ENCODE results near the gene UTP25. TPM values are rescaled to one million over a fixed set of nuclear protein-coding genes. Genes with fewer than 3 reads are reported as not detected.
"Not testable (repeated sequence)": the region's sequence is repeated elsewhere in the genome, so short reads cannot be mapped to it uniquely, and the experiment has no call there.

Gene UTP25
- total RNA-seq, 2 experiments from 2014 or later: 6.3 to 6.5 TPM

DNA sequence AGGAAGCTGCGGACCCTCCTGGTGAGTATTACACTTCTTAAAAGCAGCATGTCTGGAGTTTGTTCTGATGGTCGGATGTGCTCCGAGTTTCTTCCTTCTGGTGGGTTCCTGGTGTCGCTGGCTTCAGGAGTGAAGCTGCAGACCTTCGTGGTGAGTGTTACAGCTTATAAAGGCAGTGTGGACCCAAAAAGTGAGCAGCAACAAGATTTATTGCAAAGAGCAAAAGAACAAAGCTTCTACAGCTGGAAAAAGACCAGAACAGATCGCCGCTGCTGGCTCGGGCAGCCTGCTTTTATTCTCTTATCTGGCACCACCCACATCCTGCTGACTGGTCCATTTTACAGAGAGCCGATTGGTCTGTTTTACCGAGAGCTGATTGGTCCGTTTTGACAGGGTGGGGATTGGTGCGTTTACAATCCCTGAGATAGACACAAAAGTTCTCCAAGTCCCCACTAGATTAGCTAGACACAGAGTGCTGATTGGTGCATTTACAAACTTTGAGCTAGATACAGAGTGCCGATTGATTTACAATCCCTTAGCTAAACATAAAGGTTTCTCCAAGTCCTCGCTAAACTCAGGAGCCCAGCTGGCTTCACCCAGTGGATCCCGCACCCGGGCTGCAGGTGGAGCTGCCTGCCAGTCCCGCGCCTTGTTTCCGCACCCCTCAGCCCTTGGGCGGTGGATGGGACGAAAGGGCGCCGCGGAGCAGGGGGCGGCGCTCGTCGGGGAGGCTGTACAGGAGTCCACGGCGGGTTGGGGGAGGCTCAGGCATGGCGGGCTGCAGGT is 60.7 kb downstream of the UTP25 start:
- POLR2A ChIA-PET; H3K36me3 Mint-ChIP-seq (ENCODE audit: low read depth); H3K27ac Mint-ChIP-seq; H3K4me3 Mint-ChIP-seq; CTCF ChIA-PET; H3K4me1 Mint-ChIP-seq (ENCODE audit: low read depth); ATAC-seq; H3K9me3 Mint-ChIP-seq (ENCODE audit: insufficient read depth); DNase-seq: not testable (repeated sequence)
- H3K27me3 Mint-ChIP-seq (ENCODE audit: low read depth): peaks cover 11% of the 10 kb centered on the region

DNA sequence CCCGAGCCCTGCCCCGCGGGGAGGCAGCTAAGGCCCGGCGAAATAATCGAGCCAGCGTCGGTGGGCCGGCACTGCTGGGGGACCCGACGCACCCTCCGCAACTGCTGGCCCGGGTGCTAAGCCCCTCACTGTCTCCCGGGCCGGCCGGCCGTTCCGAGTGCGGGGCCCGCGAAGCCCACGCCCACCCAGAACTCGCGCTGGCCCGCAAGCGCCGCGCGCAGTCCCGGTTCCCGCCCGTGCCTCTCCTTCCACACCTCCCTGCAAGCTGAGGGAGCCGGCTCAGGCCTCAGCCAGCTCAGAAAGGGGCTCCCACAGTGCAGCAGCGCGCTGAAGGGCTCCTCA is 61.3 kb downstream of the UTP25 start:
- H3K4me1 Mint-ChIP-seq (ENCODE audit: low read depth): no peaks in the 10 kb centered on the region
- CTCF ChIA-PET: no interaction called here
- no peaks in the 10 kb centered on the region for H3K36me3 Mint-ChIP-seq (ENCODE audit: low read depth)
- DNase-seq (no peak), ATAC-seq (no peak)
- H3K27me3 Mint-ChIP-seq (ENCODE audit: low read depth): peaks cover 8% of the 10 kb centered on the region
- no peak overlapping the region for H3K4me3 Mint-ChIP-seq
- no peaks in the 10 kb centered on the region for H3K9me3 Mint-ChIP-seq (ENCODE audit: insufficient read depth)
- POLR2A ChIA-PET: no interaction called here
- H3K27ac Mint-ChIP-seq: no peak overlapping the region

DNA sequence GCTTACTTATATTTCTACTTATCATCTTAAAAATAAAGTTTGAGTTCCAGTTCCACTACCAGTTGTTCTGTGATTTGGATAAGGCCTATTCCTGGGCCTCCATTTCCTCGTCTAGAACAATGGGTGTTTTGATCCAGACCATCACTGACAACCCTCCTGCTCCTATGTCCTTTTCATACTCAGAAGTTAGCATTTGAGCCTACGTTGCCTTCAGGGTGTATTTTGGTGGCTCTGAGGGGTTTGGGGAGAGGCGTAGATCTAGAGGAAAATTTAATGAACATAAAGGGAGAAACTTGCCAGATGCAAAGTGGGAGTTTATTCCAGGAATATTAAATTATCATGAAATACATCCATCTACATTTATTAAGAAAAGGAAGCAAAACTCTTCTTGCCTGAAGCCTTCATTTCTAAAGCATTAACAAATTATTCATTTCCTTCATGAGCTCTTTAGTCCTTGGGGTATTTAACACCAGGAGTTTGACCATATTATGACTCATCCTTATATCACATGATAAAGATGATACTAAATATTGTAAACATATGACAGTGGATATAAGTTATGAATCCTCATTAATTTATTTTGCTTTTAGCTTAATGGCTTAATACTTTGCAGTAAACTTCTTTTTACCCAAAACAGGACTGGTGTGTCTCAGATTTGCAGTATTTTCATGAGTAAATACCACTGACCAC is 63.0 kb downstream of the UTP25 start:
- CTCF ChIA-PET: no interaction called here

DNA sequence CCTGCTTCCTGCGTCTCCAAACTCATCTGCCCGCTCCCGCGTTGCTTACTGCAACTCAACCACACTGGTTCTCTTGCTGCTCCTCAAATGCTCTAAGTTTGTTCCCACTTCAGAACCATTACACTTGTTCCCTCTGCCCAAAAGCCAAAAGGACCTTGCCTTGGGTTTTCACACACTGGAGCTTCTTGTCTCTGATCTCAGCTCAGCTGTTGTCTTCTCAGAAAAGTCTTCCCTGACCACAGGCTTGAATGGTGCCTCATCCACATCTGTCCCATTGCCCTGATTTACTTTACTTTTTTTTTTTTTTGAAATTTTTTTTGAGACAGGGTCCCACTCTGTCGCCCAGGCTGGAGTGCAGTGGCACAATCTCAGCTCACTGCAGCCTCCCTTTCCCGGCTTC is 66.0 kb downstream of the UTP25 start:
- H3K4me1 Mint-ChIP-seq (ENCODE audit: low read depth): no peaks in the 10 kb centered on the region
- H3K9me3 Mint-ChIP-seq (ENCODE audit: insufficient read depth): no peaks in the 10 kb centered on the region
- no peaks in the 10 kb centered on the region for H3K36me3 Mint-ChIP-seq (ENCODE audit: low read depth)
- no peak overlapping the region for H3K27ac Mint-ChIP-seq
- H3K27me3 Mint-ChIP-seq (ENCODE audit: low read depth): no peaks in the 10 kb centered on the region
- no peak for ATAC-seq
- ChIA-PET POLR2A (no interaction called here), CTCF (no interaction called here)
- H3K4me3 Mint-ChIP-seq: no peak overlapping the region
- DNase-seq: no peak

More for the DNA sequence above, 63.0 kb downstream of the UTP25 start:
- Mint-ChIP-seq H3K4me1 (ENCODE audit: low read depth) (no peaks in the 10 kb centered on the region), H3K27ac (no peak overlapping the region), H3K4me3 (no peak overlapping the region), H3K27me3 (ENCODE audit: low read depth) (peaks cover 3% of the 10 kb centered on the region), H3K36me3 (ENCODE audit: low read depth) (no peaks in the 10 kb centered on the region), H3K9me3 (ENCODE audit: insufficient read depth) (no peaks in the 10 kb centered on the region)
- DNase-seq (no peak), ATAC-seq (no peak)
- POLR2A ChIA-PET: no interaction called here

DNA sequence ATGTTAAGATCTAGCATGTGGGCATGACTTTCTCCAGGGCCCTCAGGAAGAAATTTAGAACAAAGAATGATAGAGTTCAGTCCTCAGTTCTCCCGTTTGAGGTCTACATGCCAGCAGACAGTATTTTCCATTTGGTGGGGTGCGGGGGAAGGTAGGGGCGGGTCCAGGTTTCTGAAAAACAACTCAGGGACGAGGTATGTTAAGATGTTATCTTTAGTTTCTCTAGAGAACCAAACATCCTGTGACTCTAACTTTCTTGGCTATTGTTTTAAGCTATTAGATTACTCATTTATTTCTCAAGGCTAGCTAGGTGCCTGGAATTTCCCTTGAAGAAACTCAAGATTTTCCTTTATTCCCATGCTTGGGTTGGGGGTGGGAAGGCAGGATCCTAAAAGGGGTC is 67.9 kb downstream of the UTP25 start:
- H3K4me3 Mint-ChIP-seq: no peak overlapping the region
- H3K36me3 Mint-ChIP-seq (ENCODE audit: low read depth): no peaks in the 10 kb centered on the region
- no peaks in the 10 kb centered on the region for H3K9me3 Mint-ChIP-seq (ENCODE audit: insufficient read depth)
- no peaks in the 10 kb centered on the region for H3K4me1 Mint-ChIP-seq (ENCODE audit: low read depth)
- no peak overlapping the region for H3K27ac Mint-ChIP-seq
- no peaks in the 10 kb centered on the region for H3K27me3 Mint-ChIP-seq (ENCODE audit: low read depth)
- ATAC-seq: no peak
- POLR2A ChIA-PET: no interaction called here
- DNase-seq: no peak
- CTCF ChIA-PET: no interaction called here

DNA sequence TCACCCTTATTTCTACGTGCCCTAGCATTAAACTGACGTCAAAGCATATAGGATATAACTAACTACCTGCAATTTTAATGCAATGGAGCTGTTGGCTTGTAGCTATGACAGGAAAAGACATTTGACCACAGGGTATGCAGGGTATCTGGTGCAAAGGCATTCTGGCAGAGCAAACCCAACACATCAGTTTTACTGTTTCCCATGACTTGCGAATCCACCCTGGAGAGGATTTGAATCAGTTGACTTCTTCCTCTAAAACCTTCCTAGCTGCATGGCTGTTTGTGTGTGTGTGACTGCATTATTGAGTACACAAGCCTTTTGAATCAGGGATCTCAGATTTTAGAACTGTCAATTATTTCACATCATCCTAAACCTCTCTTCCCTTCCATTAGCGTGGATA is 68.6 kb downstream of the UTP25 start:
- Mint-ChIP-seq H3K27me3 (ENCODE audit: low read depth) (no peaks in the 10 kb centered on the region), H3K36me3 (ENCODE audit: low read depth) (no peaks in the 10 kb centered on the region), H3K4me3 (no peak overlapping the region), H3K9me3 (ENCODE audit: insufficient read depth) (no peaks in the 10 kb centered on the region), H3K4me1 (ENCODE audit: low read depth) (no peaks in the 10 kb centered on the region), H3K27ac (no peak overlapping the region)
- ChIA-PET POLR2A (no interaction called here), CTCF (no interaction called here)
- no peak for DNase-seq
- no peak for ATAC-seq

DNA sequence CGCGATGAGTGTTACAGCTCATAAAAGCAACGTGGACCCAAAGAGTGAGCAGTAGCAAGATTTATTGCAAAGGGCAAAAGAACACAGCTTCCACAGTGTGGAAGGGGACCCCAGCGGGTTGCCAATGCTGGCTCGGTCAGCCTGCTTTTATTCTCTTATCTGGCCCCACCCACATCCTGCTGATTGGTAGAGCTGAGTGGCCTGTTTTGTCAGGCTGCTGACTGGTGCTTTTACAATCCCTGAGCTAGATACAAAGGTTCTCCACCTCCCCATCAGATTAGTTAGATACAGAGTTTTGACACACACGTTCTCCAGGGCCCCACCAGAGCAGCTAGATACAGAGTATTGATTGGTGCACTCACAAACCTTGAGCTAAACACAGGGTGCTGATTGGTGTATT is 70.5 kb downstream of the UTP25 start:
- ATAC-seq; H3K4me3 Mint-ChIP-seq; CTCF ChIA-PET; H3K9me3 Mint-ChIP-seq (ENCODE audit: insufficient read depth); H3K27ac Mint-ChIP-seq; DNase-seq; H3K36me3 Mint-ChIP-seq (ENCODE audit: low read depth); H3K27me3 Mint-ChIP-seq (ENCODE audit: low read depth); H3K4me1 Mint-ChIP-seq (ENCODE audit: low read depth); POLR2A ChIA-PET: not testable (repeated sequence)

DNA sequence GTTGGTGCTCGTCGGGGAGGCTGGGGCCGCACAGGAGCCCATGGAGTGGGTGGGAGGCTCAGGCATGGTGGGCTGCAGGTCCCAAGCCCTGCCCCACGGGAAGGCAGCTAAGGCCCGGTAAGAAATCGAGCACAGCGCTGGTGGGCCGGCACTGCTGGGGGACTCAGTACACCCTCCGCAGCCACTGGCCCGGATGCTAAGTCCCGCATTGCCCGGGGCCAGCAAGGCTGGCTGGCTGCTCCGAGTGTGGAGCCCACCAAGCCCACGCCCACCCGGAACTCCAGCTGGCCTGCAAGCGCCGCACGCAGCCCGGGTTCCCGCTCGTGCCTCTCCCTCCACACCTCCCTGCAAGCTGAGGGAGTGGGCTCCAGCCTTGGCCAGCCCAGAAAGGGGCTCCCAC is 71.1 kb downstream of the UTP25 start:
- H3K4me1 Mint-ChIP-seq (ENCODE audit: low read depth); H3K4me3 Mint-ChIP-seq; DNase-seq; POLR2A ChIA-PET; H3K27ac Mint-ChIP-seq; H3K9me3 Mint-ChIP-seq (ENCODE audit: insufficient read depth); H3K27me3 Mint-ChIP-seq (ENCODE audit: low read depth); H3K36me3 Mint-ChIP-seq (ENCODE audit: low read depth); ATAC-seq: not testable (repeated sequence)
- CTCF ChIA-PET: interaction anchor here (1.5 kb wide), 1 partner anchor 39 kb away, joined by 5 read pairs; no protein-coding TSS in a partner anchor

DNA sequence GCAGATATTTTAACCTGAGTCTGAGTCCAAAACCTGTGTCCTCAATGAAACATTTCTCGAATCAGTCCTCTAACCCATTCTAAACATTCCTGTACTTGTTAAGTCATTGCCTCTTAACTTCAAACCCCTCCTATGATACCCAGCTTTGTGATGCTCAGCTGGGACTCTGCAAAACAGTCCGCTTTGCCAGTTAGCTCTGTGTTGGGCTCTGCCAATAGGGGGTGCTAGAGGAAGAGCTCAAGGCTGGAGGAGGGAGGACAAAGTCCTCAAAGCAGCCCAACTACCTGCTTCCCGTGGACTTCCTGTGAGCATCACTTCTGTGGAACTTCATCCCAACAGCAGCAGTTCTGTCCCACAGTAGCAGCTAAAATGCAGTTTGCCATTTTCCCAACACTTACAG is 72.2 kb downstream of the UTP25 start:
- peaks cover 5% of the 10 kb centered on the region for H3K27me3 Mint-ChIP-seq (ENCODE audit: low read depth)
- ChIA-PET CTCF (interaction anchor here (1.5 kb wide), 1 partner anchor 40 kb away, joined by 5 read pairs; no protein-coding TSS in a partner anchor), POLR2A (no interaction called here)
- ATAC-seq (no peak), DNase-seq (peak; percentile 27)
- no peak overlapping the region for H3K27ac Mint-ChIP-seq
- H3K4me3 Mint-ChIP-seq: no peak overlapping the region
- H3K4me1 Mint-ChIP-seq (ENCODE audit: low read depth): no peaks in the 10 kb centered on the region
- H3K36me3 Mint-ChIP-seq (ENCODE audit: low read depth): no peaks in the 10 kb centered on the region
- no peaks in the 10 kb centered on the region for H3K9me3 Mint-ChIP-seq (ENCODE audit: insufficient read depth)

DNA sequence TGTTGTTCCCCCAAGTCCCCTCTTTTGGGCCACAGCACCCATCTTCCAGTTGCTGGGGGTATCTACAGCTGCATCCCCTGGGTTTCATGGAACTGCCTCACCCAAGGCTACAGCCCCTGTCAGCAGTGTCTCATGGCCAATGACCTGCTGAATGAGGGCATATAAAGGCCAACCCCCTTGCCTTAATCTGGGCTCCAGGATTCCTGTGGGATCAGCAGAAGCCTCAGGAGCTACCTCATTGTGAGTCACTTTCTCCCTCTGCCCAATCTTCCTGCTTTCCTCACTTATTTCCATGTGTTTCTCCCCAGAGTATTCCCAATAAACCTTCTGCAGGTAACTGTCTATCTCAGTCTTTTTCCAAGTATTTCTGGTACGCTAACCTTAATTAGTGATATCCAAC is 73.0 kb downstream of the UTP25 start:
- Mint-ChIP-seq H3K4me1 (ENCODE audit: low read depth) (no peaks in the 10 kb centered on the region), H3K36me3 (ENCODE audit: low read depth) (no peaks in the 10 kb centered on the region), H3K27me3 (ENCODE audit: low read depth) (peaks cover 5% of the 10 kb centered on the region), H3K27ac (no peak overlapping the region), H3K9me3 (ENCODE audit: insufficient read depth) (no peaks in the 10 kb centered on the region), H3K4me3 (no peak overlapping the region)
- DNase-seq (no peak), ATAC-seq (no peak)
- ChIA-PET CTCF (no interaction called here), POLR2A (no interaction called here)

DNA sequence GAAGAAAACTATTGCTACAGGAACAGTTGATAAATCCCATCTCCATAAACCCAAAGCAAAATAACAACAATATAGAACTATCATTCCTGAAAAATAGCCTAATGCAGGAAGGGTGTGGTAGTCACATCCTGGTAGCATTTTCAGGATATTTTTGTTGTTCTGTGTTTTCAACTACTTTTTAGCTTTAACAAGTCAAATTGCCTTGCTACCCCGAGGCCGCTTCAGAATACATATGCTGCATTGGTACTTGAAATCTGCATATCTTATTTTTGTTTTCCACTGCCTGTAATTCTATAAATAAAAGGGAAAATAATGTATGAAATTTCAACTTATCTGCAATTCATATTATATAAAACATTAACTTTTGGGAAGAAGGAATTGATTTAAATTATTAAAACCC is 73.4 kb downstream of the UTP25 start:
- DNase-seq (no peak), ATAC-seq (no peak)
- H3K27me3 Mint-ChIP-seq (ENCODE audit: low read depth): peaks cover 5% of the 10 kb centered on the region
- H3K4me1 Mint-ChIP-seq (ENCODE audit: low read depth): no peaks in the 10 kb centered on the region
- no peaks in the 10 kb centered on the region for H3K36me3 Mint-ChIP-seq (ENCODE audit: low read depth)
- H3K4me3 Mint-ChIP-seq: no peak overlapping the region
- H3K27ac Mint-ChIP-seq: no peak overlapping the region
- ChIA-PET POLR2A (no interaction called here), CTCF (no interaction called here)
- no peaks in the 10 kb centered on the region for H3K9me3 Mint-ChIP-seq (ENCODE audit: insufficient read depth)

DNA sequence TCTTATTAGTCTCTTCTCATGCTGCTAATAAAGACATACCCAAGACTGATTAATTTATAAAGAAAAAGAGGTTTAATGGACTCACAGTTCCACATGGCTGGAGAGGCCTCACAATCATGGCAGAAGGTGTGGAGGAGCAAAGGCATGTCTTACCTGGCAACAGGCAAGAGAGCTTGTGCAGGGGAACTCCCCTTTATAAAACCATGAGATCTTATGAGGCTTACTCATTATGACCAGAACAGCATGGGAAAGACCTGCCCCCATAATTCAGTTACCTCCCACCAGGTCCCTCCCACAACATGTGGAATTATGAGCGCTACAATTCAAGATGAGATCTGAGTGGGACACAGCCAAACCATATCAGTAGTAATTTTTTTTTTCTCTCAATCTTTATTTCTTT is 77.0 kb downstream of the UTP25 start:
- H3K9me3 Mint-ChIP-seq (ENCODE audit: insufficient read depth); CTCF ChIA-PET; H3K27me3 Mint-ChIP-seq (ENCODE audit: low read depth); ATAC-seq; H3K27ac Mint-ChIP-seq; H3K36me3 Mint-ChIP-seq (ENCODE audit: low read depth); H3K4me3 Mint-ChIP-seq; H3K4me1 Mint-ChIP-seq (ENCODE audit: low read depth); DNase-seq: not testable (repeated sequence)
- POLR2A ChIA-PET: interaction anchor here (0.6 kb wide), 1 partner anchor 91 kb away, joined by 3 read pairs; no protein-coding TSS in a partner anchor

All from activated CD8-positive, alpha-beta T cell treated with anti-CD3 and anti-CD28 coated beads, Interleukin-2, amount 10 ng/mL, durations not matched to agents 7 days and 5 days (primary cell).